Measurements from ENCODE around the gene BAAT. TPM values are rescaled to one million over a fixed set of nuclear protein-coding genes. Genes with fewer than 3 reads are reported as not detected.

Gene BAAT
- total RNA-seq, 1 experiment from 2014 or later, result 0.25 TPM

- peaks cover 0 to 4% of the 10 kb centered on the region in 2 experiments; a peak in 1 of 4 replicates for H3K4me1 ChIP-seq (ENCODE audit: control insufficient read depth in 1 of 2, insufficient read depth in 2 of 2, low read length in 2 of 2)
- CTCF ChIA-PET, result interaction anchor here (2.5 kb wide), 1 partner anchor 16 kb away, joined by 15 read pairs; no protein-coding TSS in a partner anchor
- H3K4me2 ChIP-seq (ENCODE audit: low read length), result no peak overlapping the region
- intact Hi-C loops (cut with micrococcal nuclease), result no loop called here
- H3K27ac ChIP-seq (ENCODE audit: low read depth, low read length), result no peak overlapping the region
- POLR2A ChIA-PET, result no interaction called here
- H3K9ac ChIP-seq (ENCODE audit: low read length), result no peak overlapping the region
- H3K9me2 ChIP-seq (ENCODE audit: insufficient read depth), result no peaks in the 10 kb centered on the region
- ATAC-seq, result no peak
- H3K36me3 ChIP-seq (ENCODE audit: control insufficient read depth in 1 of 2, insufficient read depth in 2 of 2, low read length in 2 of 2), result no peaks in the 10 kb centered on the region
- TF ChIP-seq ELF1 (IDR thresholded peaks at IDR 0.05; ENCODE audit: borderline replicate concordance, low read depth) (no peak), YY1 (IDR thresholded peaks at IDR 0.05; ENCODE audit: extremely low read depth, insufficient replicate concordance, low read depth, low read length) (no peak), JUND (IDR thresholded peaks at IDR 0.05) (no peak), FOSL1 (IDR thresholded peaks at IDR 0.05; ENCODE audit: low read depth) (no peak), TCF7L2 (IDR thresholded peaks at IDR 0.05; ENCODE audit: borderline replicate concordance, extremely low read depth, insufficient read depth, insufficient read length) (no peak), EZH2phosphoT487 (IDR thresholded peaks at IDR 0.05; ENCODE audit: borderline replicate concordance) (no peak), ZNF274 (IDR thresholded peaks at IDR 0.05; ENCODE audit: low read depth, low read length) (no peak), EZH2 (IDR thresholded peaks at IDR 0.05) (no peak), CBX3 (IDR thresholded peaks at IDR 0.05; ENCODE audit: low read depth) (no peak), ZFX (IDR thresholded peaks at IDR 0.05) (no peak), SIN3A (IDR thresholded peaks at IDR 0.05; ENCODE audit: low read depth) (no peak), ATF3 (IDR thresholded peaks at IDR 0.05) (no peak), RAD21 (IDR thresholded peaks at IDR 0.05; ENCODE audit: low read depth) (no peak), SRF (IDR thresholded peaks at IDR 0.05; ENCODE audit: low read depth) (no peak)
- no peak overlapping the region for H2AFZ ChIP-seq (ENCODE audit: low read depth, low read length, poor library complexity, severe bottlenecking)
- DNase-seq (ENCODE audit: low read depth, low spot score), result no peak
- H3K9me3 ChIP-seq (ENCODE audit: control insufficient read depth in 1 of 2, insufficient read depth in 1 of 2, low read depth in 1 of 2, low read length in 2 of 2), result no peaks in the 10 kb centered on the region
- H3K79me2 ChIP-seq (ENCODE audit: insufficient read depth, low read length), result no peaks in the 10 kb centered on the region
- H3K27me3 ChIP-seq (ENCODE audit: insufficient read depth, low read length), result no peaks in the 10 kb centered on the region
- H4K20me1 ChIP-seq (ENCODE audit: insufficient read depth), result no peaks in the 10 kb centered on the region
- H3K4me3 ChIP-seq (replicated peaks in 1 of 2; ENCODE audit: low read depth in 1 of 2, low read length in 2 of 2), result no peak overlapping the region
- RAD21 ChIA-PET (ENCODE audit: low non-redundant PET in 1 of 2, low total read pairs in 2 of 2, uncharacterized antibody in 2 of 2, unreplicated experiment in 2 of 2), result no interaction called here
- no TSS peak for BruUV-seq (replicated peaks)
Measured at GRCh38 chr9:101371813-101372212, 13.0 kb downstream of the BAAT start.
